H1 (cell line): Measurements from ENCODE around the gene OPCML. TPM values are rescaled to one million over a fixed set of nuclear protein-coding genes. Genes with fewer than 3 reads are reported as not detected.

Source experiments
- CTCF ChIA-PET: fragments of 300-600 bp; sonication (Branson Sonifier 250); formaldehyde crosslinking; loops from one replicate; lab custom pipeline; 2021; ENCODE audit not compliant: partially characterized antibody; lab: Charles Lee
- POLR2A ChIA-PET: fragments of 300-600 bp; sonication (Branson Sonifier 250); formaldehyde crosslinking; loops from one replicate; lab custom pipeline; 2021; ENCODE audit warnings: inconsistent platforms; ENCODE audit not compliant: partially characterized antibody; lab: Charles Lee
- DNase-seq, 2 experiments: peaks; one replicate each; pipeline versions ENCODE4 v3.0.0 to v3.0.0-alpha.2; 2010 to 2022; ENCODE audit warnings: low spot score in 2 of 2, low read depth in 1 of 2, mixed read lengths in 1 of 2
- FAIRE-seq: peaks from 2 replicates; lab custom pipeline; 2011; peaks lifted over from hg19 to GRCh38; lab: Jason Lieb, UNC
- H2AFZ ChIP-seq: 2 replicates; pipeline ENCODE4 v1.8.1; 2012; ENCODE audit warnings: low read length, inconsistent platforms
- H2AK5ac ChIP-seq: 2 replicates; pipeline ENCODE4 v1.6.1; 2013; ENCODE audit warnings: low read depth, low read length
- H2BK120ac ChIP-seq: replicated peaks from 2 replicates; pipeline ENCODE3; 2013; ENCODE audit warnings: low read depth, low read length, inconsistent platforms
- H2BK12ac ChIP-seq: 2 replicates; pipeline ENCODE4 v1.6.1; 2013; ENCODE audit warnings: low read depth, low read length
- H2BK15ac ChIP-seq: 2 replicates; pipeline ENCODE4 v1.6.1; 2013; ENCODE audit warnings: low read length
- H2BK20ac ChIP-seq: 2 replicates; pipeline ENCODE4 v1.6.1; 2013; ENCODE audit warnings: low read length
- H2BK5ac ChIP-seq: 2 replicates; pipeline ENCODE4 v1.6.1; 2013; ENCODE audit warnings: low read depth, low read length
- H3K14ac ChIP-seq: 2 replicates; pipeline ENCODE4 v1.6.1; 2013; ENCODE audit warnings: inconsistent platforms; ENCODE audit not compliant: insufficient read length
- H3K18ac ChIP-seq: 2 replicates; pipeline ENCODE4 v1.6.1; 2013; ENCODE audit warnings: low read length; ENCODE audit errors: extremely low read depth
- H3K23ac ChIP-seq: 2 replicates; pipeline ENCODE4 v1.6.1; 2013; ENCODE audit warnings: inconsistent platforms; ENCODE audit not compliant: insufficient read length
- H3K23me2 ChIP-seq: 2 replicates; pipeline ENCODE4 v1.6.1; 2013; ENCODE audit warnings: low read depth, low read length
- H3K27ac ChIP-seq: 2 replicates; pipeline ENCODE4 v1.6.1; 2011; ENCODE audit warnings: low read depth, low read length, inconsistent platforms
- H3K27me3 ChIP-seq, 4 experiments: replicated peaks in 1 of 4; 1 replicate in 1 of 4; 2 replicates in 3 of 4; pipeline versions ENCODE4 v1.6.1 to v1.8.1; 2011 to 2013; ENCODE audit warnings: low read length in 3 of 4, mild to moderate bottlenecking in 3 of 4, inconsistent platforms in 2 of 4, mixed read lengths in 2 of 4, moderate library complexity in 1 of 4; ENCODE audit not compliant: control insufficient read depth in 3 of 4, insufficient read depth in 3 of 4; ENCODE audit errors: extremely low read depth in 1 of 4
- H3K36me3 ChIP-seq, 4 experiments: 2 replicates each; pipeline versions ENCODE4 v1.6.1 to v1.8.1; 2011 to 2013; ENCODE audit warnings: mild to moderate bottlenecking in 4 of 4, low read length in 3 of 4, moderate library complexity in 2 of 4, control low read depth in 1 of 4, inconsistent platforms in 1 of 4; ENCODE audit not compliant: insufficient read depth in 4 of 4, control insufficient read depth in 2 of 4
- H3K4ac ChIP-seq: replicated peaks from 2 replicates; pipeline ENCODE3; 2013; ENCODE audit warnings: low read length, low read depth, mixed read lengths, inconsistent platforms; ENCODE audit not compliant: insufficient read length
- H3K4me1 ChIP-seq, 4 experiments: replicated peaks in 1 of 4; 1 replicate in 1 of 4; 2 replicates in 3 of 4; pipeline versions ENCODE4 v1.6.1 to v1.8.1; 2011 to 2013; ENCODE audit warnings: low read length in 3 of 4, inconsistent platforms in 2 of 4, mixed read lengths in 1 of 4; ENCODE audit not compliant: insufficient read depth in 4 of 4, control insufficient read depth in 3 of 4
- H3K4me2 ChIP-seq, 2 experiments: 2 replicates each; pipeline versions ENCODE4 v1.6.1 to v1.8.1; 2011 to 2013; ENCODE audit warnings: low read depth in 2 of 2, low read length in 2 of 2, control low read depth in 1 of 2, inconsistent platforms in 1 of 2, mild to moderate bottlenecking in 1 of 2; ENCODE audit not compliant: insufficient read depth in 1 of 2
- H3K4me3 ChIP-seq, 4 experiments: fragments of 200-600, 300-600 bp in 1 of 4; sonication (generic), shearing (Covaris generic), sonication (Bioruptor Twin) in 1 of 4; 2 replicates each; pipeline versions ENCODE4 v1.5.1 to v1.8.1; 2011 to 2016; ENCODE audit warnings: low read length in 4 of 4, low read depth in 3 of 4, control low read depth in 2 of 4, inconsistent platforms in 2 of 4, mild to moderate bottlenecking in 2 of 4, mixed read lengths in 1 of 4, moderate library complexity in 1 of 4; ENCODE audit not compliant: insufficient read depth in 2 of 4; ENCODE audit errors: extremely low read depth in 1 of 4
- H3K56ac ChIP-seq: replicated peaks from 2 replicates; pipeline ENCODE3; 2013; ENCODE audit warnings: low read depth, mild to moderate bottlenecking, mixed read lengths, low read length, inconsistent platforms; ENCODE audit not compliant: insufficient read length
- H3K79me1 ChIP-seq: 2 replicates; pipeline ENCODE4 v1.6.1; 2013; ENCODE audit warnings: low read depth, low read length, control low read depth
- H3K79me2 ChIP-seq, 2 experiments: 2 replicates each; pipeline versions ENCODE4 v1.6.1 to v1.8.1; 2012 to 2013; ENCODE audit warnings: low read length in 2 of 2, mild to moderate bottlenecking in 2 of 2, inconsistent platforms in 1 of 2; ENCODE audit not compliant: insufficient read depth in 2 of 2, control insufficient read depth in 1 of 2
- H3K9ac ChIP-seq, 4 experiments: replicated peaks in 1 of 4; 1 replicate in 1 of 4; 2 replicates in 3 of 4; pipeline versions ENCODE4 v1.6.1 to v1.8.1; 2011 to 2013; ENCODE audit warnings: low read depth in 3 of 4, low read length in 3 of 4, control low read depth in 2 of 4, mild to moderate bottlenecking in 2 of 4, moderate library complexity in 2 of 4, inconsistent platforms in 1 of 4; ENCODE audit errors: extremely low read depth in 1 of 4
- H3K9me3 ChIP-seq, 2 experiments: 2 replicates each; pipeline versions ENCODE4 v1.6.1 to v1.8.1; 2012 to 2013; ENCODE audit warnings: mild to moderate bottlenecking in 2 of 2, moderate library complexity in 2 of 2, control low read depth in 1 of 2, inconsistent platforms in 1 of 2, low read depth in 1 of 2, low read length in 1 of 2, mixed read lengths in 1 of 2; ENCODE audit not compliant: insufficient read depth in 2 of 2
- H4K20me1 ChIP-seq, 2 experiments: replicated peaks in 1 of 2; 2 replicates each; pipeline versions ENCODE3 to v1.8.1; 2011 to 2013; ENCODE audit warnings: inconsistent platforms in 2 of 2, low read length in 2 of 2, mild to moderate bottlenecking in 1 of 2; ENCODE audit not compliant: insufficient read depth in 2 of 2, control insufficient read depth in 1 of 2
- H4K5ac ChIP-seq: 2 replicates; pipeline ENCODE4 v1.6.1; 2013; ENCODE audit warnings: low read length, low read depth, mixed read lengths, inconsistent platforms; ENCODE audit not compliant: insufficient read length
- H4K8ac ChIP-seq: 2 replicates; pipeline ENCODE4 v1.8.0; 2013; ENCODE audit warnings: mild to moderate bottlenecking, moderate library complexity, low read length, inconsistent platforms; ENCODE audit not compliant: insufficient read depth; ENCODE audit errors: extremely low read depth
- H4K91ac ChIP-seq: replicated peaks from 2 replicates; pipeline ENCODE3; 2013; ENCODE audit warnings: low read length, mixed read lengths, inconsistent platforms; ENCODE audit not compliant: insufficient read length
- KDM5A ChIP-seq: fragments of 200-600 bp; IDR thresholded peaks from 2 replicates; pipeline ENCODE4 v1.7.1; 2012; ENCODE audit warnings: mild to moderate bottlenecking, low read length, inconsistent platforms, mixed read lengths
- NRF1 ChIP-seq: IDR thresholded peaks from 2 replicates; pipeline ENCODE4 v1.6.1; 2011; ENCODE audit warnings: mild to moderate bottlenecking, low read depth, low read length, improper control_type of control experiment
- WGBS, 2 experiments: shearing (Covaris generic) in 1 of 2; methylation state at CpG; one replicate each; pipeline versions ENCODE4 v1.1.6 to v1.1.7; 2013 to 2015; ENCODE audit warnings: low lambda C conversion rate in 2 of 2, mixed read lengths in 2 of 2, inconsistent platforms in 1 of 2, low coverage in 1 of 2, missing lambda C conversion rate in 1 of 2; ENCODE audit not compliant: insufficient replicate concordance in 2 of 2, insufficient coverage in 1 of 2, insufficient read length in 1 of 2; ENCODE audit errors: extremely low coverage in 1 of 2, missing lambda C conversion rate in 1 of 2; 5-methylcytosine and 5-hydroxymethylcytosine counted together
- polyA plus RNA-seq, 7 experiments: library from polyadenylated mRNA; depleted of rRNA in 3 of 7; stranded (reverse) in 5 of 7; unstranded in 2 of 7; fragments of >200 nt in 5 of 7; fragments of 200-250 nt in 2 of 7; gene quantifications; 1 replicate in 5 of 7; 2 replicates in 1 of 7; 4 replicates in 1 of 7; pipeline versions ENCODE4 v1.2.1 to v1.2.3, GENCODE V29; 2011 to 2013; ENCODE audit warnings: missing spikeins in 2 of 7, mixed read lengths in 2 of 7
- total RNA-seq: library from RNA; stranded (reverse); fragmentation: NEBNext Ultra II Directional; extraction: Animal tissue kit (Norgen Biotek cat#: 25700); gene quantifications from 2 replicates; pipeline ENCODE4 v1.2.1, GENCODE V29; 2021
- TF ChIP-seq, protein P1 (sequence below): IDR thresholded peaks from 2 replicates; pipeline ENCODE4 v1.6.1; 2012; ENCODE audit warnings: low read length, inconsistent platforms
- TF ChIP-seq, protein P2 (sequence below): IDR thresholded peaks from 2 replicates; pipeline ENCODE4 v1.6.1; 2011; ENCODE audit warnings: low read depth, mild to moderate bottlenecking, low read length; ENCODE audit not compliant: insufficient read depth

OPCML gene
- total and polyA plus RNA-seq, 2 of the 8 experiments (the other 6 are each of a cell fraction or from before 2014, with no cell fraction given) = 2.3 to 3.1 TPM

DNA sequence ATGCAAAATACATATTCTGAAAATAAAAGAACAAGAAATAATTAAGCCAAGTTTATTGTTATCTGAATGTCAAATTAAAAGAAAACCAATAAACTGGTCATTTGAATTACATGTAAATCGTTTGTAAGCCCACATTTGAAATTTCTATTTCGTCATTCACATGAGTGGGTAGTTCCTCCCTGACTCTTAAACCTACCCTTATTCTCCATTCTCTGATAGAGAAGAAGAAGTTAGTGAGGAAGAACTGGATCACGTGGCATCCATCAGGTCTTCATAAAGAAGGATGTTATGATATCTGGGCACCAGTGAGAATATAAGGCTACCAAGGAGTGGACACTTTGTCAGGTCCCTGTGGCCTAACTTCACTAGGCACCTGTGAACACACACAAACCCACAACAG, 328.1 kb downstream of the OPCML start:
- TF ChIP-seq NRF1 (no peak), KDM5A (no peak)
- TF ChIP-seq, protein P1, sequence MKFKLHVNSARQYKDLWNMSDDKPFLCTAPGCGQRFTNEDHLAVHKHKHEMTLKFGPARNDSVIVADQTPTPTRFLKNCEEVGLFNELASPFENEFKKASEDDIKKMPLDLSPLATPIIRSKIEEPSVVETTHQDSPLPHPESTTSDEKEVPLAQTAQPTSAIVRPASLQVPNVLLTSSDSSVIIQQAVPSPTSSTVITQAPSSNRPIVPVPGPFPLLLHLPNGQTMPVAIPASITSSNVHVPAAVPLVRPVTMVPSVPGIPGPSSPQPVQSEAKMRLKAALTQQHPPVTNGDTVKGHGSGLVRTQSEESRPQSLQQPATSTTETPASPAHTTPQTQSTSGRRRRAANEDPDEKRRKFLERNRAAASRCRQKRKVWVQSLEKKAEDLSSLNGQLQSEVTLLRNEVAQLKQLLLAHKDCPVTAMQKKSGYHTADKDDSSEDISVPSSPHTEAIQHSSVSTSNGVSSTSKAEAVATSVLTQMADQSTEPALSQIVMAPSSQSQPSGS = no peak
- TF ChIP-seq, protein P2, sequence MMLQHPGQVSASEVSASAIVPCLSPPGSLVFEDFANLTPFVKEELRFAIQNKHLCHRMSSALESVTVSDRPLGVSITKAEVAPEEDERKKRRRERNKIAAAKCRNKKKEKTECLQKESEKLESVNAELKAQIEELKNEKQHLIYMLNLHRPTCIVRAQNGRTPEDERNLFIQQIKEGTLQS = no peak
- Histone ChIP-seq H4K5ac (no peak overlapping the region), H3K79me2 (no peaks in the 10 kb centered on the region), H3K79me1 (0 out of 2 replicates have a peak, but pooled peaks cover 2% of the 10 kb centered on the region), H3K36me3 (no peaks in the 10 kb centered on the region), H2BK12ac (no peak overlapping the region), H2BK20ac (no peak overlapping the region), H2AFZ (no peak overlapping the region), H4K91ac (no peak overlapping the region), H3K4me2 (no peak overlapping the region), H3K4me3 (no peak overlapping the region), H4K8ac (no peak overlapping the region), H2AK5ac (no peak overlapping the region), H2BK5ac (no peak overlapping the region), H3K27me3 (no peaks in the 10 kb centered on the region), H3K4me1 (no peaks in the 10 kb centered on the region), H2BK120ac (no peak overlapping the region), H3K18ac (no peak overlapping the region), H2BK15ac (no peak overlapping the region), H3K9ac (no peak overlapping the region), H3K56ac (no peak overlapping the region), H3K4ac (no peak overlapping the region), H3K14ac (no peak overlapping the region), H3K23me2 (no peaks in the 10 kb centered on the region), H3K23ac (no peak overlapping the region), H3K9me3 (no peaks in the 10 kb centered on the region), H4K20me1 (no peaks in the 10 kb centered on the region), H3K27ac (no peak overlapping the region)
- CTCF ChIA-PET = no interaction called here
- POLR2A ChIA-PET = no interaction called here
- no peak for FAIRE-seq
- no peak for DNase-seq
- 90% methylated on average over 3 of the region's 3 CpGs; no CpG with 5 or more reads in 1 of the 2 experiments for WGBS, 2 experiments
